ENCODE data around the gene PLEKHM3.

- TF ChIP-seq CTCF (conservative IDR thresholded peaks at IDR 0.05; ENCODE audit: low read depth, low read length) (no peak), RCOR1 (IDR thresholded peaks at IDR 0.05; ENCODE audit: insufficient replicate concordance, low read length) (no peak), POLR2A (IDR thresholded peaks at IDR 0.05; ENCODE audit: low read depth, low read length) (no peak), CHD1 (IDR thresholded peaks at IDR 0.05; ENCODE audit: low read depth, low read length) (no peak)
Observed at GRCh38 chr2:207869784-207870778, 155.2 kb downstream of the PLEKHM3 start.

All from IMR-90 (cell line).